HS-27A (cell line): ENCODE results near the gene BMS1.
"Not testable (repeated sequence)": the region's sequence is repeated elsewhere in the genome, so short reads cannot be mapped to it uniquely, and the experiment has no call there.

ENCODE experiments used
- DNase-seq: peaks from one replicate; pipeline ENCODE4 v3.0.0-alpha.2; 2012; ENCODE audit warnings: low read depth, missing footprints

The BMS1 gene

DNA sequence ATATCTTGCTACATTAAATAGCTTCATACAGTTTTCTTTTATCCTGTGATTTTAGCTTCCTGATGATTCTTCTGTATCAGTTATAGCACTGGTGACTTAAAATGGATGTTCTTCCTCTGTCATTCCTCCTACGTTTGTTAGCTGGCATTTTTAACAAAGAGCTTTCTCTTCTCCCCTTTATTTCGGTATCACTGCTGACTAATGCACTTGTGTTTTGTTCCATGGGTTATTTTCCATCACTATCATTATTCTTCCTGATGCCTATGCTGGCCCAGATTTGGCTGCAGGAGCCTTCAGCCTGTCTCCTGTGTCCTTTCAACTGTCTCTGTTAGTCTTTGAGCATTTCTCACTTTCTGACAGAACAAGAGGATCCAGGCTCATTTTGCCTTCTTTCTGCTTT, 13.1 kb downstream of the BMS1 start:
- no peak for DNase-seq

DNA sequence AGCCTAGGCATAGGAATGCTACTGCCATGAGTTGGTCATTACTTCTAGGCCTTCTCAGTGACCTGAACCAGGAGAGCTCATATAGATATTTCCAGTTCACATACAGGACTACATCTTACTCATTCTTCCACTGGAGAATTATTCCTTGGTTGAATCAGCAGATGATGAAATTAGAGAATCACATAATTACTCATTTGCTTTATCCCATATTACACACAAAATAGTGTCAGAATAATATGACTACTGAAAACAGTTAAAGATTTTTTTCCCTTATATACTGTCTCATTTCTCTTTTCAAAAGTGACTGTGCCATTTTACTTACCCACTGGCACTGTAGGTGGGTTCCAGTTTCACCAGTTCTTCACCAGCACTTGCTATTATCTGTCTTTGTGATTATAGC, 18.5 kb downstream of the BMS1 start:
- DNase-seq: no peak

DNA sequence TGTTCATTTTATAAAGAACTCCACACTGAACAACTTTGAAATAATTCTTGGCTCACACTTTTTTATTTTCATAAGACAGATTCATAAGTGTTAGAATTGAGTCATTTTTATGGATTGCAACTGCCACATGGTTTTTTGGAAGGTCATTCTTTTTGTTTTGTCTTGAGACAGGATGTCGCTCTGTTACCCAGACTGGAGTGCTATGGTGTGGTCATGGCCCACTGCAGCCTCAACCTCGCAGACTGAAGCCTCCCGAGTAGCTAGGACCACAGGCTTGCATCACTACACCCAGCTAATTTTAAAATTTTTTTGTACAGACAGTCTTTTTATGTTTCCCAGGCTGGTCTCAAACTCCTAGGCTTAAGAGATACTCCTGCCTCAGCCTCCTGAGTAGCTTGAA, 20.3 kb downstream of the BMS1 start:
- no peak for DNase-seq

DNA sequence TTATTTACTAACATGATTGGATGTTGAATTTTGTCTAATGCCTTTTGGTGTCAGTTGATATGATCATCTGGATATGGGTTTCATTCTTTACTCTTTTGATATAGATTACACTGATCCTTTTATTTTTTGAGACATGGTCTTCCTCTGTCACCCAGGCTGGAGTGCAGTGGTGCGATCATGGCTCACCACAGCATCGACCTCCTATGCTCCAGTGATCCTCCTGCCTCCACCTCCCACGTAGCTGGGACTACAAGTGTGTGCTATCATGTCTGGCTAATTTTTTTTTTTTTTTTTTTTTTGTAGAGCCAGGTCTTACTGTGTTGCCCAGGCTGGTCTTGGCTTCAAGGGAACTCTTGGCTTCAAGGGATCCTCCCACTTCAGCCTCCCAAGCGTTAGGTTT, 27.1 kb downstream of the BMS1 start:
- no peak for DNase-seq

DNA sequence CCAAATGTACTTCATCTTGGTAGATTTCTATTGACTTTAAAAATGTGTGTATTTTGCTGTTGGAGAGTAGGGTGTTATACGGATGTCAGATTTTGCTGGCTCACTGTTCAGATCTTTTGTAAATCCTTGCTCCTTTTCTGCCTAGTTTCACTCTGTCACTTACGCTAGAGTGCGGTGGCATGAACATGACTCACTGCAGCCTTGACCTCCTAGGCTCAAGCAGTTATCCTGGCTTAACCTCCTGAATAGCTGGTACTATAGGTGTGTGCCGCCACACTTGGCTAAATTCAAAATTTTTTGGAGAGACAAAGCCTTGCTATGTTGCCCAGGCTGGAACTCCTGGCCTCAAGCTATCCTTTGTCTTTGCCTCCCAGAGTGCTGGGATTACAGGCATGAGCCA, 29.4 kb downstream of the BMS1 start:
- no peak for DNase-seq

DNA sequence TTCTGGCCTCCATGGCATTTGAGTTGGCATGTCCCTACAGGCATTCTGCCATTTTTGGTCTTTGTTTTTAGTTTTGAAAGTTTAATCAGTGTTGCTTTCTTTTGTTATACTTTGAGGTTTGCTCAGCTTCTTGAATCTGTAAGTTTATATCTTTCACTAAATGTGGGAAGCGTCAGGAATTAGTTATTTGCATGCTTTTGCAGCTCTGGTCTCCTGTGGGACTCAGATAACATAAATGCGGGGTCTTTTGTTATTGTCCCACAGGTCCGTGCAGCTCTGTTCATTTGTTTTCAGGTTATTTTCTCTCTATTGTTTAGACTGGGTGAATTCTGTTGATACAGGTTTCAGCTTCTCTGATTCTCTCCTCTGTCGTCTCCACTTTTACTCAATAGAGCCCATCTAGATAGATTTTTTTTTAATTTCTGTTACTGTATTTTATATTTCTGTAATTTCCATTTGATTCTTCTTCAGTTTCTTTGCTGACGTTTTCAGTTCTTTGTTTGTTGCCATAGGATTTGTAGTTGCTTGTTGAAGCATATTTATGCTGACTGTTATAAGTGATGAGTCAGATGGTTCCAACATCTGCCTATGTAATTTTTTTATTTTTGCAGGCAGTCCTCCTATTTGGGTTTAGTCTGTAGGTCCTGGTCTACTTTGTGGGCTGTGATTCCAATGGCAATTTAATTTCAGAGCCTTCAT, 31.5 kb downstream of the BMS1 start:
- DNase-seq: not testable (repeated sequence)

DNA sequence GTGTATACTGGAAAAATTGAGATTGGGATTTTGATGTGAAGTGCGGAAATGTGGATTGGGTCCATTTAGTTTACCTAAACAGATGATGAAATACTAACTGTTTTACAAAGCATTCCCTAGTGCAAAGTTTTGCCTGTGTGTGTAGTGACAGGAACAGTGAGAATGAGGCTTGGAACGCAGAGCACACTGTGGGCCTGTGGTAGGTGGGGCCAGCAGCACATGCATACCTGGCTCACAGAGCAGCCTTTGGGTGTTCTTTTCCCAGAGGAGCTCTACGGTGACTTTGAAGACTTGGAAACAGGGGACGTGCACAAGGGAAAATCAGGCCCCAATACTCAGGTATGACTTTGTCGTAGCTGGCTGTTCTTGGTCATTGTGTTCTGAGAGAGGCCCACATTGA, 33.7 kb downstream of the BMS1 start:
- DNase-seq: not testable (repeated sequence)

DNA sequence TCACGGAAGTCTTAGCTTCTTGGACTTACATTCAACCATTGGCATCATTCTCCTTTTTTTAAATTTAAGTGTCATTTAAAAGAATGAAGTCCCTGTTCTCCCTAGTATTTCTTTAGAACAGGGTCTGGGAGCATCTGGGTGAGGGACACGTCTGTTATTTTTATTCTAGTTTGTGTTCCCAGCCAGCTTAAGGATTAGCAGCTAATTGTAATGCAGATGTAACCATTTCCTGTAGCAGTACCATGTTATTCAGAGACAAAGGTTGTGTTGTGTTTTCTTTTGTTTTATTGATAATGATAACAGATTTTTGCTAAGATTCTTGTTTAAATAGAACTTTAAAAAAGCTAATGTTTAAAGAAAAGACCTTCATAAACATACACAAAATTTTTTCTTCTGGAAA, 34.3 kb downstream of the BMS1 start:
- no peak for DNase-seq

DNA sequence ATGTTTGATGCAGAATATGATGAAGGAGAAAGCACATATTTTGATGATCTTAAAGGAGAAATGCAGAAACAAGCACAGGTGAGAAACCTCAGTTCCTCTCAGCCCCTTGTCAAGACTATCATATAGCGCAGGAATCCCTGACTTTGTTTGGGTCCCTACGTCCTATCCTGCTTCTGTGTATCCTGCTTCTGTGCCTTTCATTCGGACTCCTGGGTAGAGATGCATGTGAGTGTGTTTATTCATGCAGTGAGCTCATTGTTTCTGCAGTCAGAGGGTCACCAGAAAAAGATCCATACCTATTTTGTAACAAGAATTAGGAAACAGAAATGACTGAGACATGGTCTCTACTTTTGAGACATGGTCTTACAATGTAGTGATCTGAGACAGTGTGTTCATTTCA, 34.8 kb downstream of the BMS1 start:
- DNase-seq: not testable (repeated sequence)

DNA sequence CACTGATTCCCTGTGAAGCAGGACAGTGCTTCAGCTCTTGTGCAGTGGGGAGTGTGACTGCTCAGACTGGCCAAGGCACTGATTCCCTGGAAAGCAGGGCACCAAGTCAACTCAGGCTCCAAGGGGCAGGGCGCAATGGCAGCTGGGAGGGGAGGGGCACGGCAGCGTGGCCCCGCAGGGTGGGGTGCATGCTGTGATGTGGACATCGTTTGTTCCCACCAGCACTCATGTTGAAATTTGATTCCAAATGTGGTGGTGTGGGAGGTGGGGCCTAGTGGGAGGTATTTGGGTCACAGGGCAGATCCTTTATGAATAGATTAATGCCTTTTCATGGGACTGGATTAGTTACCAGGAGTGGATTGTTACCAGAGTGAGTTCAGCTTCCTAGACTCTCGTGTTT, 44.2 kb downstream of the BMS1 start:
- DNase-seq: not testable (repeated sequence)

DNA sequence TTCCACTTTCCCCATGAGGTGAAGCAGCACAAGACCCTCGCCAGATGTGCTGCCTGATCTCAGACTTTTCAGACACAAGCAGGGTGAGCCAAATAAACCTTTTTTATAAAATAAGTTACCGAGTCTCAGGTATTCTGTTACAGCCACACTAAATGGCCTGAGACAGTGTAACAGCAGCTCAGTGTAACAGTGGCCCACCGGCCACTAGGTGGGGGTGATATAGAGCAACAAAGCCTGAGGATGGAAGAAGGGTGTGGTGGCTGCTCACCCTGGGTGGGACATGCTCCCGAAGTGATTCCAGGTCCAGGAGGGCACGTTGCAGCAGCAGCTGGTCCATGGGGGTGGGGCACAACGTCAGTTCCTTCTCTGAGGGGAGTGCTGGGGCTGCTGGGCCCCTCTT, 44.6 kb downstream of the BMS1 start:
- no peak for DNase-seq

DNA sequence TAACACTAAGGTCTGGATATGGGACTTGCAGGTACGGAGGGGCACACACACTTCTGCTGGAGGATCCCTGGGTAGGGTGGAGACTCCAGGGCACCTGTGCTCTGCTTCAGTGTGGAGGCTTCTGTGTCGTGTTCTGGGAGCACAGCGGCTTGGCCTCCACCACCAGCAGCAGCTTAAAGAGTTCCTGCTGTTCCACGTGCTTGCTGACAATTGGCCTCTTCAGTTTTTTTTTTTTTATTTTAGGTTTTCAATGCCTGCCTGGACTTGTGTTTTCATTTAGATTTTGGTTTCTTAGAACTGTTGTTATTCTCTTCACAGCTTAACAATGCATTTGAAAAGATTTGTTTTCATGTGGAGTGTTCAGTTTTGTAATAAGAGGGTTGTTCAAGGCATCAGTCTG, 45.8 kb downstream of the BMS1 start:
- not testable (repeated sequence) for DNase-seq

DNA sequence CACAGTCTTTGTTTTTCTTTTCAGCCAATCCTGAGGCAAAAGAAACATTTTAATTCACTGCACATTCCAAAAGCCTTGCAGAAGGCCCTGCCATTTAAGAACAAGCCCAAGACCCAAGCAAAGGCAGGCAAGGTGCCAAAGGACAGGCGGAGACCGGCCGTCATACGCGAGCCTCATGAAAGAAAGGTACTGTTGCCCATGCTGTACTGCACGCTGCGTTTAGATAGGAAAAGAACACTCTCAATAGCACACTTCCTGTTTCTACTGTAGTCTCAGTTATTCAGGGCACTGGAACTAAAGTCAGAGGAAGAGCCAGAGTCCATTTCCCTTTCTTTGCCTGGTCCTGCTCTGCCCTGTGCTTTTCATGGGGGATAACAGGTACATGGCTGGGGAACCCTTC, 47.6 kb downstream of the BMS1 start:
- DNase-seq: no peak

DNA sequence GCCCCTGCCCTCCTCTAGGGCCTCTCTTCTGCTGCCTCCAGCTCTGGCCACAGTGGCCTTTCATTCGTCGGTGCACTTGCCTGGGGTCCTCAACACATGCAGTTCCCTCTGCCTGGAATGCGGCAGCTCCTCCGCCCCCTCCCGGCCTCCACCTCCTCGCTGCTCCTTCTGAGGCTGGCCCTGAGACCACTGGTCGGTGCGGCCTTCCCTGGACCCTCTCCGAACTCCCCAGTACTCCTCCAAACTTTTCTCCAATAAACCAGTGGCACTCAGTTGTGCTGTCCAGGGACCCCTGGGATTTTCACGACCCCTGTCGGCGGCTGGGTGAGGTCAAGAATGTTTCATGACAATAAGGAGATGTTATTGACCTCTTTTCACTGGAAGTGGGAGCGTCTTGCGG, 53.5 kb downstream of the BMS1 start:
- DNase-seq: no peak

DNA sequence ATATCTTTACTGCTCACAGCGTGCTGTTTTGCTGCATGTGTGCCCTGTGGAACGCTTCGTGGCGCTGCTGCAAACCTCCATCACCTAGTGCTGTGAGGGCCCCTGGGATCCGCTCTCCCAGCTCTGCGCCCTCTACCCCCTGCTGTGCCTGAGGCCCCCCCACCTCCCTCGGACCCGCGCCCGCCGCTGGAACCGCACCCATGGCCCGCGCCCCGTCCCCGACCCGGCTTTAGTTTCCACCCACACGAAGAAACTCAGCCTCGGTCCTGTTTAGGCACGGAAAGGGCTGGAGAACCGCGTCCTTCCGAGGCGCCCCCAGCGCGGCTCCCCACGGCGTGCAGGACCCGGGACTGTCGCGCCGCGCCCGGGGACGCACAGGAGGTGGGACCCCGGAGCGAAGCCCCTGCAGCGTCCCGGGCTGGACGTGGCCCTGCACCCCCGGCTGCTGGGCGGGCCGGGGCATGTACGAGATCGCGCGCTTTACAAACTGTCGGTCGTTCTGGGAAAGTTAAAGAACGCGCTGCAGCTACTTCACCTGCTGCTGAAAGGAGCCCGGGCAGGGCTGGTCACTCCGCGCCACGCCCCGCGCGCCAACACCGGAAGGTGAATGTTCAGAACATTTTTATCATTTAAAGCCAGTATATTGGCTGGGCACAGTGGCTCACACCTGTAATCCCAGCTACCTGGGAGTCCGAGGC, 54.3 kb downstream of the BMS1 start:
- no peak for DNase-seq

DNA sequence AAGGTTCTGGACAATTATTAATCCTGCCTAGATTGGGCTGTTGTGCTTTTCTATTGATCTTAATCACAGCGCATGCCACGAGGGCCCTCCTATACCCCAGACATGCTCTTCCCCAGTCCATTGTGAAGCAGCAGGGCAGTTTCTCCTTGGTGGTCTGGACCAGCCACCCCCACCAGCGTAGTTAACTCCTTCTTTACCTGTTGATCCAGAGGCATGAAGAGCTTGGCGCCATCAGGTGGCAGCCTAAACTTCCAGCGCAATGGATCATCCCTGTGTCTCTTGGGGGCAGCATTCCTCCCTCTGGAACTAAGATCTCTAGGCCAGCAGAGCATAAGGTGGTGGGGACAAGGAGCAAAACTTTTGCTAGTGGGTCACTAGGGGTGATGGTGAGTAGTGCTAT, 62.2 kb downstream of the BMS1 start:
- DNase-seq: not testable (repeated sequence)

DNA sequence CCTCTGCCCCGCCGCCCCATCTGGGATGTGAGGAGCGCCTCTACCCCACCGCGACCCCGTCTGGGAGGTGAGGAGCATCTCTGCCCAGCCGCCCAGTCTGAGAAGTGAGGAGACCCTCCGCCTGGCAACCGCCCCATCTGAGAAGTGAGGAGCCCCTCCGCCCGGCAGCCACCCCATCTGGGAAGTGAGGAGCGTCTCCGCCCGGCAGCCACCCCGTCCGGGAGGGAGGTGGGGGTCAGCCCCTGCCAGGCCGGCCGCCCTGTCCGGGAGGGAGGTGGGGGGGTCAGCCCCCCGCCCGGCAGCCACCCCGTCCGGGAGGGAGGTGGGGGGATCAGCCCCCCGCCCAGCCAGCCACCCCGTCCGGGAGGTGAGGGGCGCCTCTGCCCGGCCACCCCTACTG, 64.7 kb downstream of the BMS1 start:
- not testable (repeated sequence) for DNase-seq

DNA sequence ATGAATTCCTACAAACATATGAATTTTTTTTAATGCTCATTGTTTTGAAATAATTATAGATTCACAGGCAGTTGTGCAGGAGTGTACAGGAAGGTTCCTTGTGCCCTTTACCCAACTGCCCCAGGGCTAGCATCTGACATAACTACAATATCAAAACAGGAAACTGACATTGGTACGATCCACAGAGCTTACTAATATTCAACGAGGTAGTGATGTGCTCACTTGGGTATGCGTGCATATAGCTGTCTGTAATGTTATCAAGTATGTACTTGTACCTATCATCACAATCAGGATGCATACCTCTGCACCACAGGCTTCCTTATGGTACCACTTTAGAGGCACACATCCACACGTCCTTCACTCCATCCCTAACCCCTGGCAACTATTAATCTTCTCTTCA, 68.3 kb downstream of the BMS1 start:
- no peak for DNase-seq

DNA sequence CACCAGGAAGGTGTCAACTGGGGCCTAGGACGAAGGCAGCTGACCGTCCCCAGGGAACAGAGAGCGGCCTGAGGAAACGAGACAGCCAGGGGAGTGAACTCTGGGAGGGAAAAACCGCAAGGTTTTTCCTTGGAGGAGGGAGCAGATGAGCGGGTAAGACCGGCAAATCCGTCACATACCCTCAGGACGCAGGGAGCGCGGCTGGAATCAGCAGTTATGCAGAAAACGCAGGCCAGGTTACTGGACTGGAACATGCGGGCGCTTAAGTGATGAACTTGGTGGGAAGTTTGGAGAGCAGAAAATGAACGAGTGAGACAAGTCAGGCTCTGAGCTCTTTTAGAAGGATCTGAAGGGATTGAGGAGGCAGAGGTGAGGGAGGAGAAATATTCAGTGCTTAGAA, 76.7 kb downstream of the BMS1 start:
- no peak for DNase-seq

DNA sequence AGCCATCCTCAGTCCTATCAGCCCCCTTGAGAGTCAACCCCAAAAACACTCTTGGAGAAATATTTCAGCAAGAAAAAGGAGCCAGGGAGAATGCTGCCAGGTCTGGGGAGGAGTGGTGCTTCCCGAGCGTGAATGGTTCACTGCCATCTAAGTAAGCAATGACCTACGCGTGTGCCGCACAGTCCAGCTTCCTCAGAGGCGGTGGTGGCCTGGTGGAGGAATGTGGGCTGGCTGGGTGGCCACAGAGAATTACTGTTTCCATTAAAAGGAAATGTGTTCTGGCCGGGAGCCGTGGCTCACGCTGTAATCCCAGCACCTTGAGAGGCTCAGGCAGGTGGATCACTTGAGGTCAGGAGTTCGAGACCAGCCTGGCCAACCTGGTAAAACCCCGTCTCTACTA, 77.4 kb downstream of the BMS1 start:
- DNase-seq: not testable (repeated sequence)

DNA sequence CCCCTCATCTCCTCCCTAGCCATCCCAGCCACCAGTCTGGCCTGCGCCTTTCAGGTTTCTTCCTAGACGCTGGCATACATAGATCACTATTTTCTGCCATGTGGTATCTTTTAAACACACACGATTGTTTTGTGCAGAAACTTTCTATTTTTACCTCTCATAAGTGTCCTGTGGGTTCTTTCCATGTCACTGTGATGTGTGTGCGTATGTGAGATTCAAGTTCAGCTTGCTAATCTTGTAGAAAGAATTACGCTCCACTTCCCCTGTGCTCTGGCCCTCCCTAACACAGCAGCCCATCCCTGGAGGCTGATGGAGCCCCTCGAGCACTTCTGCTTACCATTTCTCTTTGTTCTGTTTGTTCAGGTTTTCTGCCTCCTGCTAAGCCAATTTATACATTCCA, 80.2 kb downstream of the BMS1 start:
- not testable (repeated sequence) for DNase-seq

DNA sequence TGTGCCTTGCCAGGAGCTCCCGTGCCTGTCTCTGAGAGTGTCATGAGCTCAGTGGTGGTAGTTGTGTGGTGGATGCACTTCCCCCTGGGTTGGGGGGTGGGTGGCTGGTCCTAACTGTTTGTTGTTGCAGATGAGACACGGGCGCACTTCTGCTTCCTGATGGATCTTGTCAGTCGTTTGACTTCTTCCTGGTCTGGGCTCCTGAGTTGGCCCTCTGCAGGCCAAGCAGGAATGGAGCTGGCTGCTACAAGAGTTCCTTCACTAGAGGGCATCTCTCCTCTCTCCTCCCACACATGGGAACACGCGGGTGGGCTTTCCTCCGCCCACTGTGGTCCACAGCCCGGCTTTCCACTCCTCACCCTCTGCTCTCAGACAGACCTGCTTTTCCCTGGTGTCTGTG, 82.0 kb downstream of the BMS1 start:
- no peak for DNase-seq

DNA sequence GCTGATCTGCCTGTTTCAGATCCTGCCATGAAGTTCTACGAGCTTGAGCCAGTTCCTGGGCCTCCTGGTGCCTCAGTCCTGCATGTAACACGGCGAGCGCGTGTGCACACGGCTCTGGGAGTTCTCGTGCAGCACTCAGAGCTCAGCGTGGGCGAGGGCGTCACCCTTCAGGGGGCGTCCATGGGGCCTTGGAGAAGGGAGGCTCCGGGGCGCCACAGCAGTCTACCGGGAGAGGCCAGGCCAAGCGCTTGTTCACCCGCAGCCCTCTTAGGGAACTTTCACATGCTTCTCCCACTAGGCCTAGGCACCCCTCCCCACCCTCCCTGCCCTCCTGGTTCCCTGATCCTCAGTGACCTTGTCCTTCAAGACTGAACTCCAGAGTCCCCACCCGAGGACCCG, 83.1 kb downstream of the BMS1 start:
- DNase-seq: no peak
